ENCODE data around the gene PDE1A. TPM values are rescaled to one million over a fixed set of nuclear protein-coding genes. Genes with fewer than 3 reads are reported as not detected.
A peak's percentile ranks its signal among the peaks of the same experiment; 100 is the strongest.

The PDE1A gene
- total RNA-seq, 4 donors from 2014 or later, result 0.75 to 8.1 (median 3.8) TPM

- TF ChIP-seq EP300 (IDR thresholded peaks at IDR 0.05; ENCODE audit: low read depth), result no peak
- TF ChIP-seq POLR2A (IDR thresholded peaks at IDR 0.05), result no peak
- TF ChIP-seq POLR2AphosphoS5 (IDR thresholded peaks at IDR 0.05), result no peak
- no peak for TF ChIP-seq CTCF (IDR thresholded peaks at IDR 0.05)
- Histone ChIP-seq H3K27ac (no peak overlapping the region), H3K4me1 (peaks cover 0 to 3% (median 0%) of the 10 kb centered on the region in 4 donors), H3K9me3 (no peaks in the 10 kb centered on the region), H3K36me3 (no peaks in the 10 kb centered on the region), H3K27me3 (no peaks in the 10 kb centered on the region), H3K4me3 (no peak overlapping the region)
- 76 to 79% methylated on average over 4 of the region's 4 CpGs for WGBS, 2 donors (ENCODE audit: low coverage in 1 of 2)
- in situ Hi-C loops (cut with MboI; ENCODE audit: low pct_ligation_motif_present in 1 of 4, low pct_unique_long_range_greater_than_20kb in 1 of 4, low sequenced_read_pairs in 3 of 4), result no loop called here
- intact Hi-C loops (cut with DNase I; ENCODE audit: low total_unique reads), result no loop called here
- no peak for DNase-seq
These were observed 10.6 kb downstream of the PDE1A start for GRCh38 chr2:182416191-182416590.

DNA sequence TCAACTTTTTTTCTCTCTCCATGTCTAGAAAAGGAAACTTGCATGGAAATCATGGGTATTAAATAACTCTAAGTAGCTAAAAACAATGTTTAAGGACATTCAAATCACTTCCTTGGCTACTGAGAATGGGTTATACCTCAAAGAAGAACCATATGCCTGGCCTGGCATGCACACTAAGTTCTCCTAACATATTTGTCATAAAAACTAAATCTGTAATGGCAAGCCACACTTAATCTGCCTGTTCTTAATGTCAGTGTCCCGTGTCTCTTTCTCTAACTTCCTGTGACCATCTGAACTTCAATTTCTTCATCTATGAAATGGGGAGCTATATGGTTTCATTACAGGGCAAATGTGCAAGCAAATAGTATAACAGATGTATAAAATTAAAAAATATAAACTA, 11.1 kb downstream of the PDE1A start:
- no peaks in the 10 kb centered on the region for H3K27me3 ChIP-seq
- intact Hi-C loops (cut with DNase I; ENCODE audit: low total_unique reads), result no loop called here
- peak overlapping the region in 1 of 4 donors; percentile 8 for H3K27ac ChIP-seq
- no peak for TF ChIP-seq EP300 (IDR thresholded peaks at IDR 0.05; ENCODE audit: low read depth)
- no peak for TF ChIP-seq POLR2AphosphoS5 (IDR thresholded peaks at IDR 0.05)
- no peak overlapping the region for H3K4me3 ChIP-seq
- WGBS, 2 donors (ENCODE audit: low coverage in 1 of 2), result 68 to 71% methylated on average over 1 of the region's 1 CpG
- H3K36me3 ChIP-seq, result no peaks in the 10 kb centered on the region
- H3K9me3 ChIP-seq, result no peaks in the 10 kb centered on the region
- peaks cover 0 to 3% (median 0%) of the 10 kb centered on the region in 4 donors for H3K4me1 ChIP-seq
- in situ Hi-C loops (cut with MboI; ENCODE audit: low pct_ligation_motif_present in 1 of 4, low pct_unique_long_range_greater_than_20kb in 1 of 4, low sequenced_read_pairs in 3 of 4), result no loop called here
- DNase-seq, result no peak

- Histone ChIP-seq H3K27me3 (no peaks in the 10 kb centered on the region), H3K36me3 (no peaks in the 10 kb centered on the region), H3K4me1 (peaks cover 0 to 3% (median 0%) of the 10 kb centered on the region in 4 donors), H3K27ac (no peak overlapping the region), H3K4me3 (no peak overlapping the region), H3K9me3 (no peaks in the 10 kb centered on the region)
- intact Hi-C loops (cut with DNase I; ENCODE audit: low total_unique reads) (no loop called here), in situ Hi-C loops (cut with MboI; ENCODE audit: low pct_ligation_motif_present in 1 of 4, low pct_unique_long_range_greater_than_20kb in 1 of 4, low sequenced_read_pairs in 3 of 4) (no loop called here)
- no peak for TF ChIP-seq POLR2AphosphoS5 (IDR thresholded peaks at IDR 0.05)
- TF ChIP-seq EP300 (IDR thresholded peaks at IDR 0.05; ENCODE audit: low read depth), result no peak
- no peak for TF ChIP-seq POLR2A (IDR thresholded peaks at IDR 0.05)
- no peak for TF ChIP-seq CTCF (IDR thresholded peaks at IDR 0.05)
- WGBS, 2 donors (ENCODE audit: low coverage in 1 of 2), result 78 to 80% methylated on average over 3 of the region's 3 CpGs
- DNase-seq, result no peak
These were observed 14.0 kb downstream of the PDE1A start for GRCh38 chr2:182412858-182413257.

GRCh38 chr2:182410120-182410519, 16.7 kb downstream of the PDE1A start:
- Histone ChIP-seq H3K27me3 (no peaks in the 10 kb centered on the region), H3K27ac (no peak overlapping the region), H3K9me3 (no peaks in the 10 kb centered on the region), H3K4me3 (no peak overlapping the region), H3K36me3 (no peaks in the 10 kb centered on the region), H3K4me1 (no peaks in the 10 kb centered on the region)
- TF ChIP-seq POLR2AphosphoS5 (IDR thresholded peaks at IDR 0.05) (no peak), CTCF (IDR thresholded peaks at IDR 0.05) (no peak), POLR2A (IDR thresholded peaks at IDR 0.05) (no peak), EP300 (IDR thresholded peaks at IDR 0.05; ENCODE audit: low read depth) (no peak)
- in situ Hi-C loops (cut with MboI; ENCODE audit: low pct_ligation_motif_present in 1 of 4, low pct_unique_long_range_greater_than_20kb in 1 of 4, low sequenced_read_pairs in 3 of 4), result no loop called here
- DNase-seq, result no peak
- 79 to 94% methylated on average over 2 of the region's 2 CpGs for WGBS, 2 donors (ENCODE audit: low coverage in 1 of 2)
- intact Hi-C loops (cut with DNase I; ENCODE audit: low total_unique reads), result no loop called here

- no peaks in the 10 kb centered on the region for H3K9me3 ChIP-seq
- 52 to 75% methylated on average over 1 of the region's 1 CpG for WGBS, 2 donors (ENCODE audit: low coverage in 1 of 2)
- H3K4me3 ChIP-seq, result no peak overlapping the region
- TF ChIP-seq POLR2A (IDR thresholded peaks at IDR 0.05) (no peak), EP300 (IDR thresholded peaks at IDR 0.05; ENCODE audit: low read depth) (no peak), POLR2AphosphoS5 (IDR thresholded peaks at IDR 0.05) (no peak), CTCF (IDR thresholded peaks at IDR 0.05) (no peak)
- in situ Hi-C loops (cut with MboI; ENCODE audit: low pct_ligation_motif_present in 1 of 4, low pct_unique_long_range_greater_than_20kb in 1 of 4, low sequenced_read_pairs in 3 of 4) (no loop called here), intact Hi-C loops (cut with DNase I; ENCODE audit: low total_unique reads) (no loop called here)
- DNase-seq, result no peak
- H3K27me3 ChIP-seq, result no peaks in the 10 kb centered on the region
- no peaks in the 10 kb centered on the region for H3K36me3 ChIP-seq
- H3K4me1 ChIP-seq, result no peaks in the 10 kb centered on the region
- H3K27ac ChIP-seq, result no peak overlapping the region
These were observed 20.6 kb downstream of the PDE1A start for GRCh38 chr2:182406221-182406620.
